SU-DHL-6 (cell line): Measurements from ENCODE around the gene BTAF1.

ENCODE experiments used
- CTCF ChIP-seq: fragments of 200-600 bp; sonication (generic); IDR thresholded peaks from one replicate; pipeline ENCODE4 v1.5.1; 2017; ENCODE audit warnings: antibody characterized with exemption, mild to moderate bottlenecking, low read length, moderate library complexity; ENCODE audit not compliant: insufficient read depth, poor library complexity, severe bottlenecking
- EZH2phosphoT487 ChIP-seq: fragments of 200-600 bp; sonication (generic), shearing (Covaris generic); conservative IDR thresholded peaks from 2 replicates; pipeline ENCODE4 v1.6.1; 2018; ENCODE audit warnings: mild to moderate bottlenecking, antibody characterized with exemption, low read length, moderate library complexity, mixed read lengths

- TF ChIP-seq CTCF = no peak
- no peak for TF ChIP-seq EZH2phosphoT487
Observed at GRCh38 chr10:91932737-91933136, 9.2 kb downstream of the BTAF1 start.
